H1 (cell line): Measurements from ENCODE around the gene AKR7A2. TPM values are rescaled to one million over a fixed set of nuclear protein-coding genes. Genes with fewer than 3 reads are reported as not detected.

Experiments
- CTCF ChIA-PET: fragments of 300-600 bp; sonication (Branson Sonifier 250); formaldehyde crosslinking; loops from one replicate; lab custom pipeline; 2021; ENCODE audit not compliant: partially characterized antibody; lab: Charles Lee
- POLR2A ChIA-PET: fragments of 300-600 bp; sonication (Branson Sonifier 250); formaldehyde crosslinking; loops from one replicate; lab custom pipeline; 2021; ENCODE audit warnings: inconsistent platforms; ENCODE audit not compliant: partially characterized antibody; lab: Charles Lee
- DNase-seq, 2 experiments: peaks; one replicate each; pipeline versions ENCODE4 v3.0.0 to v3.0.0-alpha.2; 2010 to 2022; ENCODE audit warnings: low spot score in 2 of 2, low read depth in 1 of 2, mixed read lengths in 1 of 2
- FAIRE-seq: peaks from 2 replicates; lab custom pipeline; 2011; peaks lifted over from hg19 to GRCh38; lab: Jason Lieb, UNC
- H2AFZ ChIP-seq: 2 replicates; pipeline ENCODE4 v1.8.1; 2012; ENCODE audit warnings: low read length, inconsistent platforms
- H2AK5ac ChIP-seq: 2 replicates; pipeline ENCODE4 v1.6.1; 2013; ENCODE audit warnings: low read depth, low read length
- H2BK120ac ChIP-seq: replicated peaks from 2 replicates; pipeline ENCODE3; 2013; ENCODE audit warnings: low read depth, low read length, inconsistent platforms
- H2BK12ac ChIP-seq: 2 replicates; pipeline ENCODE4 v1.6.1; 2013; ENCODE audit warnings: low read depth, low read length
- H2BK15ac ChIP-seq: 2 replicates; pipeline ENCODE4 v1.6.1; 2013; ENCODE audit warnings: low read length
- H2BK20ac ChIP-seq: 2 replicates; pipeline ENCODE4 v1.6.1; 2013; ENCODE audit warnings: low read length
- H2BK5ac ChIP-seq: 2 replicates; pipeline ENCODE4 v1.6.1; 2013; ENCODE audit warnings: low read depth, low read length
- H3K14ac ChIP-seq: 2 replicates; pipeline ENCODE4 v1.6.1; 2013; ENCODE audit warnings: inconsistent platforms; ENCODE audit not compliant: insufficient read length
- H3K18ac ChIP-seq: 2 replicates; pipeline ENCODE4 v1.6.1; 2013; ENCODE audit warnings: low read length; ENCODE audit errors: extremely low read depth
- H3K23ac ChIP-seq: 2 replicates; pipeline ENCODE4 v1.6.1; 2013; ENCODE audit warnings: inconsistent platforms; ENCODE audit not compliant: insufficient read length
- H3K23me2 ChIP-seq: 2 replicates; pipeline ENCODE4 v1.6.1; 2013; ENCODE audit warnings: low read depth, low read length
- H3K27ac ChIP-seq: 2 replicates; pipeline ENCODE4 v1.6.1; 2011; ENCODE audit warnings: low read depth, low read length, inconsistent platforms
- H3K27me3 ChIP-seq, 4 experiments: replicated peaks in 1 of 4; 1 replicate in 1 of 4; 2 replicates in 3 of 4; pipeline versions ENCODE4 v1.6.1 to v1.8.1; 2011 to 2013; ENCODE audit warnings: low read length in 3 of 4, mild to moderate bottlenecking in 3 of 4, inconsistent platforms in 2 of 4, mixed read lengths in 2 of 4, moderate library complexity in 1 of 4; ENCODE audit not compliant: control insufficient read depth in 3 of 4, insufficient read depth in 3 of 4; ENCODE audit errors: extremely low read depth in 1 of 4
- H3K36me3 ChIP-seq, 4 experiments: 2 replicates each; pipeline versions ENCODE4 v1.6.1 to v1.8.1; 2011 to 2013; ENCODE audit warnings: mild to moderate bottlenecking in 4 of 4, low read length in 3 of 4, moderate library complexity in 2 of 4, control low read depth in 1 of 4, inconsistent platforms in 1 of 4; ENCODE audit not compliant: insufficient read depth in 4 of 4, control insufficient read depth in 2 of 4
- H3K4ac ChIP-seq: replicated peaks from 2 replicates; pipeline ENCODE3; 2013; ENCODE audit warnings: low read length, low read depth, mixed read lengths, inconsistent platforms; ENCODE audit not compliant: insufficient read length
- H3K4me1 ChIP-seq, 4 experiments: replicated peaks in 1 of 4; 1 replicate in 1 of 4; 2 replicates in 3 of 4; pipeline versions ENCODE4 v1.6.1 to v1.8.1; 2011 to 2013; ENCODE audit warnings: low read length in 3 of 4, inconsistent platforms in 2 of 4, mixed read lengths in 1 of 4; ENCODE audit not compliant: insufficient read depth in 4 of 4, control insufficient read depth in 3 of 4
- H3K4me2 ChIP-seq, 2 experiments: 2 replicates each; pipeline versions ENCODE4 v1.6.1 to v1.8.1; 2011 to 2013; ENCODE audit warnings: low read depth in 2 of 2, low read length in 2 of 2, control low read depth in 1 of 2, inconsistent platforms in 1 of 2, mild to moderate bottlenecking in 1 of 2; ENCODE audit not compliant: insufficient read depth in 1 of 2
- H3K4me3 ChIP-seq, 4 experiments: fragments of 200-600, 300-600 bp in 1 of 4; sonication (generic), shearing (Covaris generic), sonication (Bioruptor Twin) in 1 of 4; 2 replicates each; pipeline versions ENCODE4 v1.5.1 to v1.8.1; 2011 to 2016; ENCODE audit warnings: low read length in 4 of 4, low read depth in 3 of 4, control low read depth in 2 of 4, inconsistent platforms in 2 of 4, mild to moderate bottlenecking in 2 of 4, mixed read lengths in 1 of 4, moderate library complexity in 1 of 4; ENCODE audit not compliant: insufficient read depth in 2 of 4; ENCODE audit errors: extremely low read depth in 1 of 4
- H3K56ac ChIP-seq: replicated peaks from 2 replicates; pipeline ENCODE3; 2013; ENCODE audit warnings: low read depth, mild to moderate bottlenecking, mixed read lengths, low read length, inconsistent platforms; ENCODE audit not compliant: insufficient read length
- H3K79me1 ChIP-seq: 2 replicates; pipeline ENCODE4 v1.6.1; 2013; ENCODE audit warnings: low read depth, low read length, control low read depth
- H3K79me2 ChIP-seq, 2 experiments: 2 replicates each; pipeline versions ENCODE4 v1.6.1 to v1.8.1; 2012 to 2013; ENCODE audit warnings: low read length in 2 of 2, mild to moderate bottlenecking in 2 of 2, inconsistent platforms in 1 of 2; ENCODE audit not compliant: insufficient read depth in 2 of 2, control insufficient read depth in 1 of 2
- H3K9ac ChIP-seq, 4 experiments: replicated peaks in 1 of 4; 1 replicate in 1 of 4; 2 replicates in 3 of 4; pipeline versions ENCODE4 v1.6.1 to v1.8.1; 2011 to 2013; ENCODE audit warnings: low read depth in 3 of 4, low read length in 3 of 4, control low read depth in 2 of 4, mild to moderate bottlenecking in 2 of 4, moderate library complexity in 2 of 4, inconsistent platforms in 1 of 4; ENCODE audit errors: extremely low read depth in 1 of 4
- H3K9me3 ChIP-seq, 2 experiments: 2 replicates each; pipeline versions ENCODE4 v1.6.1 to v1.8.1; 2012 to 2013; ENCODE audit warnings: mild to moderate bottlenecking in 2 of 2, moderate library complexity in 2 of 2, control low read depth in 1 of 2, inconsistent platforms in 1 of 2, low read depth in 1 of 2, low read length in 1 of 2, mixed read lengths in 1 of 2; ENCODE audit not compliant: insufficient read depth in 2 of 2
- H4K20me1 ChIP-seq, 2 experiments: replicated peaks in 1 of 2; 2 replicates each; pipeline versions ENCODE3 to v1.8.1; 2011 to 2013; ENCODE audit warnings: inconsistent platforms in 2 of 2, low read length in 2 of 2, mild to moderate bottlenecking in 1 of 2; ENCODE audit not compliant: insufficient read depth in 2 of 2, control insufficient read depth in 1 of 2
- H4K5ac ChIP-seq: 2 replicates; pipeline ENCODE4 v1.6.1; 2013; ENCODE audit warnings: low read length, low read depth, mixed read lengths, inconsistent platforms; ENCODE audit not compliant: insufficient read length
- H4K8ac ChIP-seq: 2 replicates; pipeline ENCODE4 v1.8.0; 2013; ENCODE audit warnings: mild to moderate bottlenecking, moderate library complexity, low read length, inconsistent platforms; ENCODE audit not compliant: insufficient read depth; ENCODE audit errors: extremely low read depth
- H4K91ac ChIP-seq: replicated peaks from 2 replicates; pipeline ENCODE3; 2013; ENCODE audit warnings: low read length, mixed read lengths, inconsistent platforms; ENCODE audit not compliant: insufficient read length
- ATF2 ChIP-seq: IDR thresholded peaks from 2 replicates; pipeline ENCODE4 v1.6.1; 2012; ENCODE audit warnings: low read length, inconsistent platforms
- CHD2 ChIP-seq: IDR thresholded peaks from 2 replicates; pipeline ENCODE4 v1.6.1; 2012; ENCODE audit warnings: low read length, improper control_type of control experiment
- EP300 ChIP-seq, 2 experiments: IDR thresholded peaks; 1 replicate in 1 of 2; 2 replicates in 1 of 2; pipeline ENCODE4 v1.6.1; 2011 to 2012; ENCODE audit warnings: low read depth in 2 of 2, low read length in 2 of 2, mild to moderate bottlenecking in 2 of 2, borderline replicate concordance in 1 of 2, inconsistent platforms in 1 of 2, moderate library complexity in 1 of 2
- FOSL1 ChIP-seq: IDR thresholded peaks from 2 replicates; pipeline ENCODE4 v1.6.1; 2011; ENCODE audit warnings: mild to moderate bottlenecking, low read depth, low read length, moderate library complexity; ENCODE audit not compliant: insufficient read depth
- RNF2 ChIP-seq: fragments of 200-900, 300-1000 bp; sonication (generic); IDR thresholded peaks from 2 replicates; pipeline ENCODE4 v1.7.1; 2016; ENCODE audit warnings: borderline replicate concordance, low read depth, mild to moderate bottlenecking, antibody characterized with exemption, low read length; ENCODE audit not compliant: poor library complexity, severe bottlenecking; ENCODE audit errors: missing control alignments
- RXRA ChIP-seq: IDR thresholded peaks from 2 replicates; pipeline ENCODE4 v1.6.1; 2011; ENCODE audit warnings: low read depth, mild to moderate bottlenecking, low read length, moderate library complexity; ENCODE audit not compliant: insufficient read depth
- SIRT6 ChIP-seq: IDR thresholded peaks from one replicate; pipeline ENCODE4 v1.7.1; 2012; ENCODE audit warnings: low read length, inconsistent platforms
- SP2 ChIP-seq: IDR thresholded peaks from 2 replicates; pipeline ENCODE4 v1.6.1; 2012; ENCODE audit warnings: mild to moderate bottlenecking, low read length, inconsistent platforms
- TCF12 ChIP-seq: IDR thresholded peaks from 2 replicates; pipeline ENCODE4 v1.6.1; 2011; ENCODE audit warnings: low read depth, mild to moderate bottlenecking, low read length
- YY1 ChIP-seq: IDR thresholded peaks from 2 replicates; pipeline ENCODE4 v1.6.1; 2011; ENCODE audit warnings: low read depth, mild to moderate bottlenecking, low read length
- WGBS, 2 experiments: shearing (Covaris generic) in 1 of 2; methylation state at CpG; one replicate each; pipeline versions ENCODE4 v1.1.6 to v1.1.7; 2013 to 2015; ENCODE audit warnings: low lambda C conversion rate in 2 of 2, mixed read lengths in 2 of 2, inconsistent platforms in 1 of 2, low coverage in 1 of 2, missing lambda C conversion rate in 1 of 2; ENCODE audit not compliant: insufficient replicate concordance in 2 of 2, insufficient coverage in 1 of 2, insufficient read length in 1 of 2; ENCODE audit errors: extremely low coverage in 1 of 2, missing lambda C conversion rate in 1 of 2; 5-methylcytosine and 5-hydroxymethylcytosine counted together
- polyA plus RNA-seq, 7 experiments: library from polyadenylated mRNA; depleted of rRNA in 3 of 7; stranded (reverse) in 5 of 7; unstranded in 2 of 7; fragments of >200 nt in 5 of 7; fragments of 200-250 nt in 2 of 7; gene quantifications; 1 replicate in 5 of 7; 2 replicates in 1 of 7; 4 replicates in 1 of 7; pipeline versions ENCODE4 v1.2.1 to v1.2.3, GENCODE V29; 2011 to 2013; ENCODE audit warnings: missing spikeins in 2 of 7, mixed read lengths in 2 of 7
- total RNA-seq: library from RNA; stranded (reverse); fragmentation: NEBNext Ultra II Directional; extraction: Animal tissue kit (Norgen Biotek cat#: 25700); gene quantifications from 2 replicates; pipeline ENCODE4 v1.2.1, GENCODE V29; 2021

Gene AKR7A2
- total and polyA plus RNA-seq, 2 of the 8 experiments (the other 6 are each of a cell fraction or from before 2014, with no cell fraction given) = 32.0 to 48.3 TPM

DNA sequence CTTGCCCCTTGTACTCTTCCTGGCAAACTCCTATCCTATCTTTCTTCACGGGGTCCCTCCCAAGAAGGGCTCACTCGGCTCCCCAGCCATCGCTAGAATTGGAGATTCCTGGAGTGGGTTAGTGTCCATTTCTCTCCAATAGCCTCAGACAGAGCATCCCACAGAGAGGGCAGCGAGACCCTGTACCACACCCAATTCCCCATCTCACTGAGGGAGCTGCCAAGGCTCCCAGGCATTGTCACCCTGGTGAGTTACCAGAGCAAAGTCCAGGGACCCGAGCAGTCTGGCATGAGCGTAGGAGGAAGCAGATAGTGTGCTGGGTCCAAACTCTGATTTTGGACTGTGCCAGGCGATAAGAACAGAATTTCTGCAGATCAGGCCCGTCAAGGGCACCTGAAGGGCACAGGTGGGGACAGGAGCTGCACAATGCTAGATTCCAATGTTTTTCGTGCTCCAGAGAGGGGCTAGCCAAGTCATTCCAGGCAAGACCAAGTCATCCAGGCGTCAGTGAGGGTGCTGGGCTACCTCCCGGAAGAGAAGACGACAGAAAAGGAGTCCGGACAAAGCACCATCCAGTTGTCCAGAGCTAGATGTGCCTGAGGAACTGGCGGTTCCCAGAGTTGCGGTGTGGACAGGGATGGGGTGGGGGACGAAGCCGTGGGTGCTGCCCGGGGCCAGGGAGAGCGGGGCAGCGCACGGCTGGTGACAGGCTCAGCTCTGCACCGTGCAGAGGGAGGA lies 38.7 kb downstream of the AKR7A2 start:
- no peak overlapping the region for H2BK120ac ChIP-seq
- no peak overlapping the region for H3K9ac ChIP-seq
- H3K14ac ChIP-seq = no peak overlapping the region
- ChIA-PET CTCF (interaction anchor here (0.8 kb wide), 1 partner anchor 365 kb away, joined by 3 read pairs; no protein-coding TSS in a partner anchor), POLR2A (interaction anchor here (1.8 to 1.9 kb wide), 2 partner anchors 13 to 22 kb away, joined by 4 to 5 read pairs; partner anchors contain the start of genes EMC1 and MRTO4)
- no peaks in the 10 kb centered on the region for H3K79me2 ChIP-seq
- H2BK20ac ChIP-seq = no peak overlapping the region
- no peak overlapping the region for H3K56ac ChIP-seq
- no peak overlapping the region; a peak in 1 of 4 replicates for H3K4me2 ChIP-seq
- H4K5ac ChIP-seq = no peak overlapping the region
- H3K4me1 ChIP-seq = no peaks in the 10 kb centered on the region
- no peaks in the 10 kb centered on the region for H3K9me3 ChIP-seq
- H3K23ac ChIP-seq = no peak overlapping the region
- FAIRE-seq = no peak
- no peaks in the 10 kb centered on the region for H3K23me2 ChIP-seq
- no peak overlapping the region for H3K4me3 ChIP-seq
- H2AK5ac ChIP-seq = no peak overlapping the region
- no peak overlapping the region for H3K27ac ChIP-seq
- peaks cover 0 to 3% (median 1%) of the 10 kb centered on the region in 4 experiments; a peak in 1 of 7 replicates for H3K27me3 ChIP-seq
- no peak overlapping the region for H4K8ac ChIP-seq
- H2BK12ac ChIP-seq = no peak overlapping the region
- H2BK15ac ChIP-seq = no peak overlapping the region
- H3K36me3 ChIP-seq = no peaks in the 10 kb centered on the region
- 87% methylated on average over 21 of the region's 22 CpGs; no CpG with 5 or more reads in 1 of the 2 experiments for WGBS, 2 experiments
- H3K79me1 ChIP-seq = no peaks in the 10 kb centered on the region
- H2AFZ ChIP-seq = no peak overlapping the region
- no peak overlapping the region for H2BK5ac ChIP-seq
- H3K18ac ChIP-seq = no peak overlapping the region
- H4K20me1 ChIP-seq = no peaks in the 10 kb centered on the region
- no peak for DNase-seq
- H3K4ac ChIP-seq = no peak overlapping the region
- no peak overlapping the region for H4K91ac ChIP-seq
- TF ChIP-seq SIRT6 (no peak), RNF2 (no peak), CHD2 (no peak), SP2 (no peak), EP300 (IDR thresholded peaks at IDR 0.05; ENCODE audit: borderline replicate concordance in 1 of 2, low read depth in 2 of 2, low read length in 2 of 2) (no peak), TCF12 (no peak), RXRA (no peak), FOSL1 (no peak), YY1 (no peak), ATF2 (no peak)
